ENCODE data around the gene ZNF492. TPM values are rescaled to one million over a fixed set of nuclear protein-coding genes. Genes with fewer than 3 reads are reported as not detected.

ZNF492 gene
- 0.24 TPM in 1 of 2 replicates, not detected in the other for total RNA-seq

GRCh38 chr19:22633706-22634449, at the start of gene ZNF492:
ZNF492 (plus strand) TSS chr19:22634324; CDS start chr19:22653400, 19,076 bp downstream.

Other genes with a start within 250 kb of the ZNF492 start
- gene ZNF98, start 212.0 kb upstream of the ZNF492 start, total RNA-seq = 0.21 TPM in 1 of 2 replicates, not detected in the other
- not detected in 2 replicates for gene ZNF99, start 149.8 kb downstream of the ZNF492 start, total RNA-seq
- gene ZNF723, start 198.0 kb downstream of the ZNF492 start, total RNA-seq = not detected in 2 replicates

Measured in tracheal epithelial cell (primary cell).